ENCODE results near the gene CDC42EP1. TPM values are rescaled to one million over a fixed set of nuclear protein-coding genes. Genes with fewer than 3 reads are reported as not detected.
"Not testable (repeated sequence)": the region's sequence is repeated elsewhere in the genome, so short reads cannot be mapped to it uniquely, and the experiment has no call there.

Gene CDC42EP1
- total and polyA plus RNA-seq, 2 experiments from 2014 or later: 7.7 to 10.2 TPM

- no peak for DNase-seq (ENCODE audit: low spot score)
- peaks cover 17% of the 10 kb centered on the region for H3K27me3 Mint-ChIP-seq (ENCODE audit: insufficient read depth, low read depth, poor library complexity)
- H2AFZ ChIP-seq: peak overlapping the region; percentile 69; the same call in 1 of the 2 replicates
- no peaks in the 10 kb centered on the region; the same call in 1 of the 2 replicates for H4K20me1 ChIP-seq (replicated peaks; ENCODE audit: insufficient read depth)
- peak overlapping the region; percentile 83 for H3K4me2 ChIP-seq
- no peaks in the 10 kb centered on the region; the same call in 2 of the 3 replicates for H3K9me3 Mint-ChIP-seq
- H3K27ac Mint-ChIP-seq: peak overlapping the region; percentile 64
- ATAC-seq: no peak; the same call in 2 of the 3 replicates
- H3K4me3 Mint-ChIP-seq: peak overlapping the region; percentile 86
- H3K27ac ChIP-seq (ENCODE audit: low read depth): peak overlapping the region; percentile 72
- peaks cover 11% of the 10 kb centered on the region for H3K4me1 Mint-ChIP-seq
- peak overlapping the region; percentile 94 for H3K4me3 ChIP-seq
- H3K4me1 ChIP-seq (ENCODE audit: insufficient read depth): peaks cover 12% of the 10 kb centered on the region
- peaks cover 4% of the 10 kb centered on the region; the same call in 1 of the 3 replicates for H3K36me3 Mint-ChIP-seq (ENCODE audit: low read depth)
- peaks cover 25% of the 10 kb centered on the region for H3K79me2 ChIP-seq (replicated peaks; ENCODE audit: insufficient read depth)
- no peaks in the 10 kb centered on the region for H3K9me2 ChIP-seq (ENCODE audit: insufficient read depth)
- no peaks in the 10 kb centered on the region for H3K27me3 ChIP-seq (ENCODE audit: insufficient read depth)
- H3F3A ChIP-seq (replicated peaks; ENCODE audit: low read depth): peaks cover 13% of the 10 kb centered on the region
- H3K36me3 ChIP-seq (ENCODE audit: insufficient read depth): no peaks in the 10 kb centered on the region
- TF ChIP-seq CREB1 (CRISPR knock-in tag; IDR thresholded peaks at IDR 0.05; ENCODE audit: low read depth): no peak
- no peak for TF ChIP-seq ZNF462 (CRISPR knock-in tag; IDR thresholded peaks at IDR 0.05)
- no peak for TF ChIP-seq REST (IDR thresholded peaks at IDR 0.05; ENCODE audit: unreplicated experiment)
Observed at GRCh38 chr22:37609240-37610152, 49.2 kb downstream of the CDC42EP1 start.

GRCh38 chr22:37610153-37610475 lies 49.8 kb downstream of the CDC42EP1 start:
- Histone ChIP-seq H3K4me2 (peak overlapping the region; percentile 83), H3F3A (replicated peaks; ENCODE audit: low read depth) (peaks cover 10% of the 10 kb centered on the region), H3K4me1 (ENCODE audit: insufficient read depth) (peaks cover 12% of the 10 kb centered on the region), H3K4me3 (peak overlapping the region; percentile 94), H3K79me2 (replicated peaks; ENCODE audit: insufficient read depth) (peaks cover 25% of the 10 kb centered on the region)
- not testable (repeated sequence) for H3K27ac ChIP-seq (ENCODE audit: low read depth); H3K36me3 ChIP-seq (ENCODE audit: insufficient read depth); DNase-seq (ENCODE audit: low spot score); H3K36me3 Mint-ChIP-seq (ENCODE audit: low read depth); H3K27me3 ChIP-seq (ENCODE audit: insufficient read depth); ATAC-seq; H3K9me2 ChIP-seq (ENCODE audit: insufficient read depth); H3K9me3 Mint-ChIP-seq; H2AFZ ChIP-seq; H3K27ac Mint-ChIP-seq; H4K20me1 ChIP-seq (replicated peaks; ENCODE audit: insufficient read depth)
- H3K4me1 Mint-ChIP-seq: peaks cover 11% of the 10 kb centered on the region
- H3K4me3 Mint-ChIP-seq: peak overlapping the region; percentile 86
- H3K27me3 Mint-ChIP-seq (ENCODE audit: insufficient read depth, low read depth, poor library complexity): peaks cover 16% of the 10 kb centered on the region
